ENCODE data around the gene ATXN10. TPM values are rescaled to one million over a fixed set of nuclear protein-coding genes. Genes with fewer than 3 reads are reported as not detected.

The ATXN10 gene
- total RNA-seq, 1 experiment from 2014 or later: 135 TPM

- TF ChIP-seq, protein P1, sequence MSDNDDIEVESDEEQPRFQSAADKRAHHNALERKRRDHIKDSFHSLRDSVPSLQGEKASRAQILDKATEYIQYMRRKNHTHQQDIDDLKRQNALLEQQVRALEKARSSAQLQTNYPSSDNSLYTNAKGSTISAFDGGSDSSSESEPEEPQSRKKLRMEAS (IDR thresholded peaks at IDR 0.05): no peak
- TF ChIP-seq, protein P2, sequence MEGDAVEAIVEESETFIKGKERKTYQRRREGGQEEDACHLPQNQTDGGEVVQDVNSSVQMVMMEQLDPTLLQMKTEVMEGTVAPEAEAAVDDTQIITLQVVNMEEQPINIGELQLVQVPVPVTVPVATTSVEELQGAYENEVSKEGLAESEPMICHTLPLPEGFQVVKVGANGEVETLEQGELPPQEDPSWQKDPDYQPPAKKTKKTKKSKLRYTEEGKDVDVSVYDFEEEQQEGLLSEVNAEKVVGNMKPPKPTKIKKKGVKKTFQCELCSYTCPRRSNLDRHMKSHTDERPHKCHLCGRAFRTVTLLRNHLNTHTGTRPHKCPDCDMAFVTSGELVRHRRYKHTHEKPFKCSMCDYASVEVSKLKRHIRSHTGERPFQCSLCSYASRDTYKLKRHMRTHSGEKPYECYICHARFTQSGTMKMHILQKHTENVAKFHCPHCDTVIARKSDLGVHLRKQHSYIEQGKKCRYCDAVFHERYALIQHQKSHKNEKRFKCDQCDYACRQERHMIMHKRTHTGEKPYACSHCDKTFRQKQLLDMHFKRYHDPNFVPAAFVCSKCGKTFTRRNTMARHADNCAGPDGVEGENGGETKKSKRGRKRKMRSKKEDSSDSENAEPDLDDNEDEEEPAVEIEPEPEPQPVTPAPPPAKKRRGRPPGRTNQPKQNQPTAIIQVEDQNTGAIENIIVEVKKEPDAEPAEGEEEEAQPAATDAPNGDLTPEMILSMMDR (IDR thresholded peaks at IDR 0.05 in 2 of 3, conservative IDR thresholded peaks at IDR 0.05 in 1 of 3; ENCODE audit: borderline replicate concordance in 1 of 3, insufficient read depth in 1 of 3, low read depth in 2 of 3, low read length in 2 of 3): no peak
These were observed 106.3 kb downstream of the ATXN10 start (continued) for GRCh38 chr22:45777852-45778375.

- no peaks in the 10 kb centered on the region for H4K20me1 ChIP-seq (ENCODE audit: insufficient read depth)
- TF ChIP-seq EGR1 (IDR thresholded peaks at IDR 0.05; ENCODE audit: low read depth): no peak
- TF ChIP-seq JUND (IDR thresholded peaks at IDR 0.05): no peak
- TF ChIP-seq POLR2AphosphoS5 (IDR thresholded peaks at IDR 0.05; ENCODE audit: low read depth, low read length): no peak
- TF ChIP-seq, protein P2 (IDR thresholded peaks at IDR 0.05 in 2 of 3, conservative IDR thresholded peaks at IDR 0.05 in 1 of 3; ENCODE audit: borderline replicate concordance in 1 of 3, insufficient read depth in 1 of 3, low read depth in 2 of 3, low read length in 2 of 3): no peak
- TF ChIP-seq, protein P3, sequence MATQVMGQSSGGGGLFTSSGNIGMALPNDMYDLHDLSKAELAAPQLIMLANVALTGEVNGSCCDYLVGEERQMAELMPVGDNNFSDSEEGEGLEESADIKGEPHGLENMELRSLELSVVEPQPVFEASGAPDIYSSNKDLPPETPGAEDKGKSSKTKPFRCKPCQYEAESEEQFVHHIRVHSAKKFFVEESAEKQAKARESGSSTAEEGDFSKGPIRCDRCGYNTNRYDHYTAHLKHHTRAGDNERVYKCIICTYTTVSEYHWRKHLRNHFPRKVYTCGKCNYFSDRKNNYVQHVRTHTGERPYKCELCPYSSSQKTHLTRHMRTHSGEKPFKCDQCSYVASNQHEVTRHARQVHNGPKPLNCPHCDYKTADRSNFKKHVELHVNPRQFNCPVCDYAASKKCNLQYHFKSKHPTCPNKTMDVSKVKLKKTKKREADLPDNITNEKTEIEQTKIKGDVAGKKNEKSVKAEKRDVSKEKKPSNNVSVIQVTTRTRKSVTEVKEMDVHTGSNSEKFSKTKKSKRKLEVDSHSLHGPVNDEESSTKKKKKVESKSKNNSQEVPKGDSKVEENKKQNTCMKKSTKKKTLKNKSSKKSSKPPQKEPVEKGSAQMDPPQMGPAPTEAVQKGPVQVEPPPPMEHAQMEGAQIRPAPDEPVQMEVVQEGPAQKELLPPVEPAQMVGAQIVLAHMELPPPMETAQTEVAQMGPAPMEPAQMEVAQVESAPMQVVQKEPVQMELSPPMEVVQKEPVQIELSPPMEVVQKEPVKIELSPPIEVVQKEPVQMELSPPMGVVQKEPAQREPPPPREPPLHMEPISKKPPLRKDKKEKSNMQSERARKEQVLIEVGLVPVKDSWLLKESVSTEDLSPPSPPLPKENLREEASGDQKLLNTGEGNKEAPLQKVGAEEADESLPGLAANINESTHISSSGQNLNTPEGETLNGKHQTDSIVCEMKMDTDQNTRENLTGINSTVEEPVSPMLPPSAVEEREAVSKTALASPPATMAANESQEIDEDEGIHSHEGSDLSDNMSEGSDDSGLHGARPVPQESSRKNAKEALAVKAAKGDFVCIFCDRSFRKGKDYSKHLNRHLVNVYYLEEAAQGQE (IDR thresholded peaks at IDR 0.05; ENCODE audit: low read depth): no peak
- TF ChIP-seq FOSL1 (IDR thresholded peaks at IDR 0.05; ENCODE audit: low read depth): no peak
- no peaks in the 10 kb centered on the region for H3K9me2 ChIP-seq (ENCODE audit: insufficient read depth)
- ChIA-PET POLR2A (no interaction called here), RAD21 (ENCODE audit: low non-redundant PET in 1 of 2, low total read pairs in 2 of 2, uncharacterized antibody in 2 of 2, unreplicated experiment in 2 of 2) (no interaction called here), CTCF (no interaction called here)
- ATAC-seq (no peak), DNase-seq (ENCODE audit: low read depth, low spot score) (no peak)
- peaks cover 0 to 10% of the 10 kb centered on the region in 2 experiments; a peak in 1 of 4 replicates for H3K4me1 ChIP-seq (ENCODE audit: control insufficient read depth in 1 of 2, insufficient read depth in 2 of 2, low read length in 2 of 2)
- intact Hi-C loops (cut with micrococcal nuclease): no loop called here
- no peak overlapping the region for H3K27ac ChIP-seq (ENCODE audit: low read depth, low read length)
- no peak overlapping the region for H3K4me3 ChIP-seq (replicated peaks in 1 of 2; ENCODE audit: low read depth in 1 of 2, low read length in 2 of 2)
- H3K9ac ChIP-seq (ENCODE audit: low read length): no peak overlapping the region
- no peaks in the 10 kb centered on the region for H3K27me3 ChIP-seq (ENCODE audit: insufficient read depth, low read length)
- H3K36me3 ChIP-seq (ENCODE audit: control insufficient read depth in 1 of 2, insufficient read depth in 2 of 2, low read length in 2 of 2): no peaks in the 10 kb centered on the region
- BruUV-seq (replicated peaks): no TSS peak
- no peak overlapping the region for H3K4me2 ChIP-seq (ENCODE audit: low read length)
- peaks cover 4% of the 10 kb centered on the region for H3K79me2 ChIP-seq (ENCODE audit: insufficient read depth, low read length)
- H3K9me3 ChIP-seq (ENCODE audit: control insufficient read depth in 1 of 2, insufficient read depth in 1 of 2, low read depth in 1 of 2, low read length in 2 of 2): no peaks in the 10 kb centered on the region
- no peak overlapping the region for H2AFZ ChIP-seq (ENCODE audit: low read depth, low read length, poor library complexity, severe bottlenecking)
These were observed 109.8 kb downstream of the ATXN10 start for GRCh38 chr22:45781459-45781858.
